HG02981 (cell line): ENCODE data around the gene SRP9.
A peak's percentile ranks its signal among the peaks of the same experiment; 100 is the strongest.
"Not testable (repeated sequence)": the region's sequence is repeated elsewhere in the genome, so short reads cannot be mapped to it uniquely, and the experiment has no call there.

Experiments used
- ATAC-seq: cut with Tn5 transposase; IDR thresholded peaks from one replicate; pipeline ENCODE4 v1.9.1; 2021; ENCODE audit warnings: mild to moderate bottlenecking, moderate library complexity; ENCODE audit not compliant: unreplicated experiment

The SRP9 gene

GRCh38 chr1:225772848-225773247 is 4.8 kb upstream of the SRP9 start:
- ATAC-seq, result no peak

GRCh38 chr1:225774281-225775147 is 3.1 kb upstream of the SRP9 start:
- no peak for ATAC-seq

DNA sequence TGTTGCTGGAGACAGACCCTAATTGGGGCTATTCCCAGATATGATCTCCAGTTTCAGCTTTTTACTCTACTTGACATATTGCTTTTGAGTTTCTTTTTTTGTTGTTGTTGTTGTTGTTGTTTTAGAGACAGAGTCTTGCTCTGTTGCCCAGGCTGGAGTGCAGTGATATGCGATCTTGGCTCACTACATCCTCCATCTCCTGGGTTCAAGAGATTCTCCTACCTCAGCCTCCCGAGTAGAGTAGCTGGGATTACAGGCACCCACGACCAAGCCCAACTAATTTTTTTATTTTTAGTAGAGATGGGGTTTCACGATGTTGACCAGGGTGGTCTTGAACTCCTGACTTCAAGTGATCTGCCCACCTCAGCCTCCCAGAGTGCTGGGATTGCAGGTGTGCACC is 1.3 kb upstream of the SRP9 start:
- ATAC-seq, result no peak

DNA sequence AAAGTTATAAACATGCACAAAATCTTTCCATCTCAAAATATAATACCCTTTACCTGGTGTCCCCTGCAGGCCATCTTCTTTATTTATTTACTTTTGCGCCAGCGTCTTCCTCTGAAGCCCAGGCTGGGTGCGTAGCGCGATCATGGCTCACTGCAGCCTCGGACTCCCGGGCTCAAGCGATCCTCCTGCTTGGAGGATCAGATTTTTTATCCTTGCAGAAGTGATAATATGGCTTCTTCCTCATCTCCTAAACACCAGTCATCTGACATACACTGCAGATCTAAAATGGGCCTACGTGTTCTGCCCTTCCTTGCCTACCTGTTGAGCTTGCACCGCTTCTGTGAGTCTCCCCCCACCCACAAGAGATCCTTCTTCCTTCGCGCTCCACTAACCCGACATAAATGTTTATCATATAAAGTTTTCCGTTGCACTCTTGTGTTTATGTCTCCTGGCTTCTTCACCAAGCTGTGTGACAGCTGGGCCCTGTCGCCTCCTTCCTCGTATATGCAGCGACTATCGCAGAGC is 506 bp upstream of the SRP9 start:
- ATAC-seq, result peak; percentile 4

- no peak for ATAC-seq
Measured at GRCh38 chr1:225778337-225778669, 677 bp downstream of the SRP9 start.

DNA sequence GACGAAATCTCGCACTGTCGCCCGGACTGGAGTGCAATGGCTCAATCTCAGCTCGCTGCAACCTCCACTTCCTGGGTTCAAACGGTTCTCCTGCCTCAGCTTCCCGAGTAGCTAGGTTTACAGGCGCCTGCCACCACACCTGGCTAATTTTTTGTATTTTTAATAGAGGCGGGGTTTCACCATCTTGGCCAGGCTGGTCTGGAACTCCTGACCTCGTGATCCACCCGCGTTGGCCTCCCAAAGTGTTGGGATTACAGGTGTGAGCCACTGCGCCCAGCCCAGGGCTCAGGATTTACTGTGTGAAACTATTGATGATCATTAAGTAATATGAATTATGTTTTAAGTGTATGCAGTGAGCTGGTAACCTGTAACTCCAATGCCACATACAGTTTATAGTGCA is 1.5 kb downstream of the SRP9 start:
- ATAC-seq, result not testable (repeated sequence)

DNA sequence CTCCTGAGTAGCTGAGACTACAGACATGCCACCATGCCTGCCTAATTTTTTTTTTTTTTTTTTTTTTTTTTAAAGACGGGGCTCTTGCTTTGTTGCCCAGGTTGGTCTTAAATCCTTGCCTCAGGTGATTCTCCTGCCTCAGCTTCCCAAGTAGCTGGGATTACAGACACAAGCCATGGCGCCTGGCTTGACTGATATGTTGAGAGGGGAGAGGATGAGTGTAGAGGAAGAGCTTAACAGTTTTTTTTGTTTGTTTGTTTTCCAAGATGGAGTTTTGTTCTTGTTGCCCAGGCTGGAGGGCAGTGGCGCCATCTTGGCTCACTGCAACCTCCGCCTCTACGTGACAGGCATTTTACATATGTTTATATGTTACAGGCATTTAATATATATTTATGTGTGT is 2.5 kb downstream of the SRP9 start:
- ATAC-seq, result no peak

- no peak for ATAC-seq
Measured at GRCh38 chr1:225780630-225781029, 3.0 kb downstream of the SRP9 start.

DNA sequence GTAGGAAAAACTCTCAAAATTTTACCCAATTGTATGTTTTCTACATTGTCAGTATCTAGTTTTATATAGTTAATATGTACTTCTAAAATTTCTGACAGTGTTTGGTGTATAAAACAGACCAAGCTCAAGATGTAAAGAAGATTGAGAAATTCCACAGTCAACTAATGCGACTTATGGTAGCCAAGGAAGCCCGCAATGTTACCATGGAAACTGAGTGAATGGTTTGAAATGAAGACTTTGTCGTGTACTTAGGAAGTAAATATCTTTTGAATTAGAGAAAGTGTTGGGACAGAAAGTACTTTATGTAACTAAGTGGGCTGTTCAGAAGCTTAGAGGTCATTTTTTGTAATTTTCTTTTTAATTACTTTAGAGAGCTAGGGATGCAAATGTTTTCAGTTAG is 11.5 kb downstream of the SRP9 start:
- ATAC-seq, result not testable (repeated sequence)

- no peak for ATAC-seq
Measured at GRCh38 chr1:225794954-225795353, 17.3 kb downstream of the SRP9 start.

DNA sequence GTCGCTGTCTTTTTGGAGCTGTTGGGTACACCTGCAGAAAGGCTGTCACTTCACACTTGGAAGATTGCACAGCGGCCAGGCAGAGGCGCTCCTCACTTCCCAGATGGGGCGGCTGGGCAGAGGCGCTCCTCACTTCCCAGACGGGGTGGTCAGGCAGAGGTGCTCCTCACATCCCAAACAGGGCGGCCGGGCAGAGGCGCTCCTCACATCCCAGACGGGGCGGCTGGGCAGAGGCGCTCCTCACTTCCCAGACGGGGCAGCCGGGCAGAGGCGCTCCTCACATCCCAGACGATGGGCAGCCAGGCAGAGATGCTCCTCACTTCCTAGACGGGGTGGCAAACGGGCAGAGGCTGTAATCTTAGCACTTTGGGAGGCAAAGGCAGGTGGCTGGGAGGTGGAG is 18.5 kb downstream of the SRP9 start:
- ATAC-seq, result not testable (repeated sequence)

GRCh38 chr1:225801146-225801545 is 23.5 kb downstream of the SRP9 start:
- ATAC-seq, result not testable (repeated sequence)

GRCh38 chr1:225806249-225806648 is 28.6 kb downstream of the SRP9 start:
- ATAC-seq, result no peak

DNA sequence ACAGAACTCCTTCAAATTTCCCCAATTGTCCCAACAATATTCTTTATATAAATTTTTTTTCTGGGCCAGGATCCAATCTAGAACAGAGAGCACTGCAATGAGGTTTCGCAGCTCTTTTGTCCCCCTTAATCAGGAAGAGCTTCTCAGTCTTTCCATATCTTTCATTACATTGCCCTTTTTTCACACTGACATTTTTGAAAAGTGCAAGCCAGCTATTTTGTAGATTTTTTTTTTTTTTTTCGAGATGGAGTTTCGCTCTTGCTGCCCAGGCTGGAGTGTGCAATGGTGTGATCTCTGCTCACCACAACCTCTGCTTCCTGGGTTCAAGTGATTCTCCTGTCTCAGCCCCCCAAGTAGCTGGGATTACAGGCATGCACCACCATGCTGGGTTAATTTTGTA is 29.1 kb downstream of the SRP9 start:
- ATAC-seq, result not testable (repeated sequence)

DNA sequence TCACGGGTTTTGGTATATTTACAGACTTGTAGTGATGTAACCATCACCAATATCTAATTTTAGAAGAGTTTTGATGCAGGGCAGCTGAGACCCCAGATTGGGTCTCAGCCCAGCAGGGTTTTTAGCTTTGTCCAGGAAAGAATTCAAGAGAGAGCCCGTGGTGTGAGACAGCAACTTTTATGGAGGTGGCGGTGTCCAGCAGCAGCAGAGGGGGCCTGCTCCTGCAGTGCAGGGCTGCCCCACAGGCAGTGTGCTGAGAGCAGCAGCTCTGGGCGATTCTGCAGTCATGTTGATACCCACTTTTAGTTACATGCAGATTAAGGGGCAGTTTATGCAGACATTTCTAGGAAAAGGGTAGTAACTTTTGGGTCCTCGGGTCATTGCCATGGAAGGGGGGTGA is 30.5 kb downstream of the SRP9 start:
- ATAC-seq, result no peak

DNA sequence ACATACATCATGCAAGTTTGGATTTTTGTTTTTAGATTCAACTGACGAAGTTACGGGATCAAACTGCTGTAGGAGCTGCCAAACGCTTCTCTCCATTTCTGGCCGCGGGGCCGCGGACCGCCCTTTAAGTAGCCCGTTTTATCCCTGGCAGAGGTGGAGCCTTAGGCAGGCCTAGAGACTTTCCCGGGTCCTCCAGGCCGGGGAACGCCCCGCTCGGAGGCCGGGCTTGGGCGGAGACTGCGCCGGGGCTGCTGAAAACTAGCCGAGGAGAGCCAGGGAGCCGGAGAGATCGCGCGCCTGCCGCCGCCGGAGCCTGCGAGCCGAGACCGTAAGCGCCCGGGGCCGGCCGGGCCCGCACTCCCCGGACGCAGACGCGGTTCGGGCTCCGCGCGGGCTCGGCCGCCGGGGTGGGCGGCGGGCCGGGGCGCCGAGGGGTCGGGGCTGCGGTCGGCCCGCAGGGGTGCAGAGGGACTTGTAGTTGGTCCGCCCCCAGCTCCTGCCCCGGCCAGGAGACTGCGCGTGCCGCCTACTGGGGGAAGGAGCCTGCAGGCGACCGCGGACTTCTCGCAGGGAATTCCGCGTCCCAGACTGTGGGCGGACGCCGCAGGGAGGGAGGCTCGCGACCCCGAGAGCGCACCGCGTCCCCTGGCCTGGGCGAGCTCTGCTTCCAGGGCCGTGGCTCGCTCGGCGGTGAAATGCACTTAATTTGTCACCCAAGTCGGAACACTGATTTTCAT is 32.4 kb downstream of the SRP9 start, which contains the start of gene EPHX1:
Gene EPHX1 (plus strand): TSS at position 283 of the 737 bp plus-strand sequence. CDS start 18,606 bp downstream, outside the sequence.
- peak; percentile 93 for ATAC-seq

DNA sequence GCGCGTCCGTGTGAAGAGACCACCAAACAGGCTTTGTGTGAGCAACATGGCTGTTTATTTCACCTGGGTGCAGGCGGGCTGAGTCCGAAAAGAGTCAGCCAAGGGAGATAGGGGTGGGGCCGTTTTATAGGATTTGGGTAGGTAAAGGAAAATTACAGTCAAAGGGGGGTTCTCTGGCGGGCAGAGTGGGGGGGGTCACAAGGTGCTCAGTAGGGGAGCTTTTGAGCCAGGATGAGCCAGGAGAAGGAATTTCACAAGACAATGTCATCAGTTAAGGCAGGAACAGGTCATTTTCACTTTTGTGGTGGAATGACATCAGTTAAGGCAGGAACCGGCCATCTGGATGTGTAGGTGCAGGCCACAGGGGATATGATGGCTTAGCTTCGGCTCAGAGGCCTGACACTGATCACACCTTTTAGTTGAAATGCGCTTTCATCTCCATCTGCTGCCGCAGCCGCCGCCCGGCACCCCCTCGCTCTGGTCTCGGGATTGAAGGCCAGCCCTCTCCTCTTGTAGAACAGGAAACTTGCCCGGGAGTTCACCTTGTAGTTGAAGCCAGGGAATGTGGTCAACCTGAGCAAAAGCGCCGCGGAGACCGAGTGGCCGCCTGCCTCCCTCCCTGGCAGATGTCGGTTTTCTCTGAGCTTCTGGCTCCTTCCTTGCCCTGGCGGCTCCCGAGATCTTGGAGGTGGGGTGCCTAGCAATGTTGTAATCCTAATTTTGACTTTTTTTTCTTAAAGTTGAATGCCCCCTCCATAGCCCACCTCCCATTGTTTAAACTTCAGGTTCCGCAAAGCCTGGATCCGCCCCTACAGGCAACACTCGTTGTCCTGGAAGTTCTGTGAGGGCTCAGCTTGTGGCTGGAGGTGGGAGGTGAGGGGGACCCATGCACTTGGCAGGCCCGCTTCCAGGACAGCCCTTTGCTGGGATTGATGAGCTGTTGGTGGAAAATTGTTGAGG is 33.2 kb downstream of the SRP9 start:
- not testable (repeated sequence) for ATAC-seq

GRCh38 chr1:225811622-225812487 is 34.2 kb downstream of the SRP9 start:
- ATAC-seq, result no peak

DNA sequence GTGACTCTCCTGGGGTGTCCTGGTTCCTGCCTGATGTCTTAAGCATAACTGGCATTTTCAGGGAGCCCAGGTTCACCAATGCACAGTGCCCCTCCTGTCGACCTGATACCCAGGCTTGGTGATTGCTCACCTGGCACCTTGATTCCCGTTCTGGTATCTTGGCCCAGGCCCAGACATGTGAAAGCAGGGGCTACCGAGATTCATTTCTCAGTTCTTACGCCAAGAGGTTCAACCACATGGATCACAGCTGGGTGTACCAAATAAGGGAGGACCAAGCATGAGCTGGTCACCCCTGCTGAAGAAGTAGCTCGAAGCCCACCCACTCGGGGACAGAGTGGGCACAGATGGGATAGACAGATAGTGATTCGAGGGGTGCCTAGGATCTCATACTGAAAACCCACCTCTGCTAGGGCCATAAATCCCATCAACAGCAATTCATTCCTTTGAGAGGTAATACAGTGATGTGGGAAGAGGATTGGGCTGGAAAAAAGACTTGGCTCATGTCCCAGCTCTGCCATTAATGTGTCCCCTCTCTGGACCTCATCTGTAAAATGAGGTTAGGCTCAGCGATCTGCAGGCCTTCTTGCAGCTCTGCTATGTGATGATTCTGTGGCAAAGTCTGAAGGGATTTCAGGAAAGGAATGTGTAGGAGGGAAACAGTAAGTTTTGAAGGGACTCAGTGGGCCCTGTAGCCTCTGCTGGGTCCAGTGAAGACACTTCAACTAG is 35.0 kb downstream of the SRP9 start:
- ATAC-seq, result no peak
